CD14-positive monocyte (primary cell): ENCODE data around the gene OLFM1. TPM values are rescaled to one million over a fixed set of nuclear protein-coding genes. Genes with fewer than 3 reads are reported as not detected.

Experiments
- DNase-seq, 3 donors: peaks; one replicate each; pipeline ENCODE4 v3.0.0-alpha.2; 2011 to 2022
- H2AFZ ChIP-seq: 2 replicates; pipeline ENCODE4 v1.6.0; 2012; ENCODE audit warnings: mild to moderate bottlenecking, low read depth, low read length, inconsistent platforms; ENCODE audit not compliant: insufficient read depth, poor library complexity, severe bottlenecking
- H3K27ac ChIP-seq, 2 donors: 1 replicate in 1 of 2; 2 replicates in 1 of 2; pipeline ENCODE4 v1.5.1; 2012 to 2013; ENCODE audit warnings: low read length in 2 of 2, control low read depth in 1 of 2, inconsistent platforms in 1 of 2, low read depth in 1 of 2, mild to moderate bottlenecking in 1 of 2
- H3K27me3 ChIP-seq, 2 donors: one replicate each; pipeline versions ENCODE4 v1.6.0 to v1.6.1; 2011 to 2013; ENCODE audit warnings: low read length in 2 of 2; ENCODE audit not compliant: control insufficient read depth in 2 of 2, insufficient read depth in 2 of 2
- H3K36me3 ChIP-seq, 2 donors: replicated peaks in 1 of 2; 1 replicate in 1 of 2; 2 replicates in 1 of 2; pipeline versions ENCODE4 v1.5.1 to v1.6.1; 2012 to 2013; ENCODE audit warnings: low read length in 2 of 2, control low read depth in 1 of 2, inconsistent platforms in 1 of 2, mild to moderate bottlenecking in 1 of 2; ENCODE audit not compliant: insufficient read depth in 2 of 2, control insufficient read depth in 1 of 2
- H3K4me1 ChIP-seq, 2 donors: 1 replicate in 1 of 2; 2 replicates in 1 of 2; pipeline versions ENCODE4 v1.5.1 to v1.6.1; 2012 to 2013; ENCODE audit warnings: low read length in 2 of 2, control low read depth in 1 of 2, inconsistent platforms in 1 of 2, mild to moderate bottlenecking in 1 of 2, moderate library complexity in 1 of 2; ENCODE audit not compliant: insufficient read depth in 2 of 2, control insufficient read depth in 1 of 2
- H3K4me2 ChIP-seq: replicated peaks from 2 replicates; pipeline ENCODE3; 2012; ENCODE audit warnings: low read length, moderate library complexity, mild to moderate bottlenecking; ENCODE audit not compliant: poor library complexity, severe bottlenecking; ENCODE audit errors: extremely low read depth
- H3K4me3 ChIP-seq, 3 experiments: fragments of 200-600 bp in 1 of 3; sonication (generic) in 1 of 3; replicated peaks in 1 of 3; 1 replicate in 2 of 3; 2 replicates in 1 of 3; pipeline ENCODE4 v1.5.1; 2011 to 2013; ENCODE audit warnings: low read length in 3 of 3, mild to moderate bottlenecking in 3 of 3, control low read depth in 2 of 3, low read depth in 2 of 3, inconsistent platforms in 1 of 3, moderate library complexity in 1 of 3
- H3K79me2 ChIP-seq: 2 replicates; pipeline ENCODE4 v1.6.0; 2012; ENCODE audit warnings: mild to moderate bottlenecking, control low read depth, inconsistent platforms, low read length, moderate library complexity; ENCODE audit not compliant: insufficient read depth
- H3K9ac ChIP-seq: 2 replicates; pipeline ENCODE4 v1.6.0; 2017; ENCODE audit warnings: low read length, mild to moderate bottlenecking; ENCODE audit not compliant: insufficient read depth, poor library complexity, severe bottlenecking
- H3K9me3 ChIP-seq, 2 donors: replicated peaks in 1 of 2; 1 replicate in 1 of 2; 2 replicates in 1 of 2; pipeline versions ENCODE4 v1.5.1 to v1.6.1; 2012 to 2013; ENCODE audit warnings: low read length in 2 of 2, control low read depth in 1 of 2; ENCODE audit not compliant: control insufficient read depth in 1 of 2, insufficient read depth in 1 of 2
- H4K20me1 ChIP-seq: 2 replicates; pipeline ENCODE4 v1.6.0; 2012; ENCODE audit warnings: mild to moderate bottlenecking, low read length, control low read depth, moderate library complexity; ENCODE audit not compliant: insufficient read depth
- H3K27ac Mint-ChIP-seq, 7 donors: one replicate each; pipeline ENCODE4 v1.8.0; 2020; ENCODE audit warnings: mild to moderate bottlenecking in 7 of 7, mixed read lengths in 7 of 7, moderate library complexity in 6 of 7, inconsistent platforms in 2 of 7
- H3K27me3 Mint-ChIP-seq, 3 donors: one replicate each; pipeline ENCODE4 v1.8.0; 2021 to 2022; ENCODE audit warnings: low read depth in 3 of 3, mild to moderate bottlenecking in 3 of 3, mixed read lengths in 3 of 3, moderate library complexity in 3 of 3, inconsistent platforms in 1 of 3
- H3K36me3 Mint-ChIP-seq, 2 donors: one replicate each; pipeline ENCODE4 v1.8.0; 2020; ENCODE audit warnings: mixed read lengths in 2 of 2, inconsistent platforms in 1 of 2, mild to moderate bottlenecking in 1 of 2
- H3K4me1 Mint-ChIP-seq: one replicate; pipeline ENCODE4 v1.8.0; 2020; ENCODE audit warnings: mild to moderate bottlenecking, mixed read lengths
- H3K4me3 Mint-ChIP-seq, 2 donors: one replicate each; pipeline ENCODE4 v1.8.0; 2020; ENCODE audit warnings: mild to moderate bottlenecking in 2 of 2, mixed read lengths in 2 of 2, moderate library complexity in 1 of 2
- H3K9me3 Mint-ChIP-seq, 7 donors: one replicate each; pipeline ENCODE4 v1.8.0; 2020 to 2022; ENCODE audit warnings: mixed read lengths in 7 of 7, mild to moderate bottlenecking in 6 of 7, moderate library complexity in 6 of 7, inconsistent platforms in 2 of 7
- WGBS: methylation state at CpG from one replicate; pipeline ENCODE4 v1.1.5; 2013; ENCODE audit warnings: missing lambda C conversion rate; ENCODE audit not compliant: insufficient coverage; 5-methylcytosine and 5-hydroxymethylcytosine counted together
- intact Hi-C, 2 donors: fragments of 100-400 bp; cut with micrococcal nuclease; formaldehyde crosslinking; loops; one replicate each; pipeline versions ENCODE4 v1.15.0 to v1.15.1; 2023
- polyA plus RNA-seq, 3 donors: library from polyadenylated mRNA; depleted of rRNA in 1 of 3; unstranded in 2 of 3; stranded (reverse) in 1 of 3; fragments of 300-500 nt in 2 of 3; fragments of >200 nt in 1 of 3; fragmentation: Illumina TruSeq in 2 of 3; gene quantifications; 1 replicate in 2 of 3; 2 replicates in 1 of 3; pipeline ENCODE4 v1.2.3, GENCODE V29; 2012 to 2021
- TF ChIP-seq, protein P1 (sequence below): fragments of 200-600 bp; IDR thresholded peaks from one replicate; pipeline ENCODE4 v1.8.0; 2022; ENCODE audit warnings: antibody characterized with exemption, mild to moderate bottlenecking

The OLFM1 gene
- polyA plus RNA-seq, 3 donors = 7.6 to 10.9 (median 9.4) TPM

DNA sequence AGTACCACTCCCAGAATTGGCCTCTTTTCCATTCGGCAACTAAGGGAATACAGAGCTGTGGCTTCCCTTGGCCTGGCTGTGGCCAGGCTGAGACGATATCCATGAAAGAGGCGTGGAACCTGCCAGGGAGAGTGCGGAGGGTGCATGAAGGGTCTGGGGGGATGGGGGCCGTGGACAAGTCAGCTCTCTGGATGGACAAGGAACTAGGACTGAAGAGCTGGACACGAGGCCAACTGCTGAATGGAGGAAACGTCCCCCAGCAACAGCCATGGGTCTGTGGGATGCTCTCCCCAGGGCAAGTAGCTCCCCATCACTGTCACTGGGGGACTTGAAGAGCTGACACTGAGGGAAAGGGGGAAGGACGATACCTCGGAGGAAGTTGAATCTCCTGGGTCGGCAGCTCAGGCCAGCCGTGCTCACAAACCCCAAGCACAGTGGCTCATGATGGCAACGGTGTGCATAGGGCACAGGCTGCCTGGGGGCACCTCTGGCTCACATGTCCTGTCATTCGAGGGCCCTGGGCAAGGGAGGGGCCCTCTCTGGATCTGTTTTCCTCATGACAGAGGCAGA, 4.1 kb upstream of the OLFM1 start:
- Histone ChIP-seq H3K79me2 (no peaks in the 10 kb centered on the region), H3K4me2 (no peak overlapping the region), H3K4me3 (no peak overlapping the region), H3K27ac (no peak overlapping the region), H3K9me3 (peaks cover 3 to 14% of the 10 kb centered on the region in 2 donors), H3K36me3 (no peaks in the 10 kb centered on the region), H4K20me1 (peaks cover 3% of the 10 kb centered on the region), H3K4me1 (peaks cover 10 to 13% of the 10 kb centered on the region in 2 donors), H2AFZ (no peak overlapping the region), H3K9ac (no peak overlapping the region), H3K27me3 (peaks cover 14 to 41% of the 10 kb centered on the region in 2 donors)
- no peak overlapping the region for H3K4me3 Mint-ChIP-seq
- intact Hi-C loops = no loop called here
- no peak overlapping the region for H3K27ac Mint-ChIP-seq
- H3K27me3 Mint-ChIP-seq = peaks cover 33 to 56% (median 39%) of the 10 kb centered on the region in 3 donors
- no peak for DNase-seq
- 60% methylated on average over 10 of the region's 13 CpGs for WGBS
- peaks cover 0 to 15% (median 9%) of the 10 kb centered on the region in 7 donors for H3K9me3 Mint-ChIP-seq
- peaks cover 8% of the 10 kb centered on the region for H3K4me1 Mint-ChIP-seq
- H3K36me3 Mint-ChIP-seq = peaks cover 3 to 5% of the 10 kb centered on the region in 2 donors
- TF ChIP-seq, protein P1, sequence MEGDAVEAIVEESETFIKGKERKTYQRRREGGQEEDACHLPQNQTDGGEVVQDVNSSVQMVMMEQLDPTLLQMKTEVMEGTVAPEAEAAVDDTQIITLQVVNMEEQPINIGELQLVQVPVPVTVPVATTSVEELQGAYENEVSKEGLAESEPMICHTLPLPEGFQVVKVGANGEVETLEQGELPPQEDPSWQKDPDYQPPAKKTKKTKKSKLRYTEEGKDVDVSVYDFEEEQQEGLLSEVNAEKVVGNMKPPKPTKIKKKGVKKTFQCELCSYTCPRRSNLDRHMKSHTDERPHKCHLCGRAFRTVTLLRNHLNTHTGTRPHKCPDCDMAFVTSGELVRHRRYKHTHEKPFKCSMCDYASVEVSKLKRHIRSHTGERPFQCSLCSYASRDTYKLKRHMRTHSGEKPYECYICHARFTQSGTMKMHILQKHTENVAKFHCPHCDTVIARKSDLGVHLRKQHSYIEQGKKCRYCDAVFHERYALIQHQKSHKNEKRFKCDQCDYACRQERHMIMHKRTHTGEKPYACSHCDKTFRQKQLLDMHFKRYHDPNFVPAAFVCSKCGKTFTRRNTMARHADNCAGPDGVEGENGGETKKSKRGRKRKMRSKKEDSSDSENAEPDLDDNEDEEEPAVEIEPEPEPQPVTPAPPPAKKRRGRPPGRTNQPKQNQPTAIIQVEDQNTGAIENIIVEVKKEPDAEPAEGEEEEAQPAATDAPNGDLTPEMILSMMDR = no peak

DNA sequence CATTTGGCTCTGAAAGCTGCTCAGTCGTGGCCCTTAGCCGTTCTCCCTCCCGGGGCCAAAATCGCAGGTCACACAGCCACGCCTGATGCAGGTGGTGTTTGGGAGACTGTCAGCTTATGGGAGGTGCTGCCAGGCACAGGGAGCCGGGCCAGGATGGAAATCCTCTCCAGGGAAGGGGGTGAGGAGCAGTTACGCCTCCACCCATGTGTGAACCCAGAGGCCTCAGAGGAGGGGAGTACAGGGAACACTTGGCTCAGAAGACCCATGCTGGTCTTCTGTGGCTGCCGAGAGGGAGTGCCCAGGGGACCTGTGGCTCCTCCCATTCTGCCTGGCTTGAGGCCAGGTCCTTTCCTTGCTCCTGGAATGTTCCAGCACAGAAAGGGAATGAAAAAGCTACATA, 3.6 kb upstream of the OLFM1 start:
- H3K27ac ChIP-seq = no peak overlapping the region
- no peak overlapping the region for H3K4me3 ChIP-seq
- H2AFZ ChIP-seq = no peak overlapping the region
- peaks cover 14 to 46% of the 10 kb centered on the region in 2 donors for H3K27me3 ChIP-seq
- peaks cover 3 to 15% of the 10 kb centered on the region in 2 donors for H3K9me3 ChIP-seq
- Mint-ChIP-seq H3K27ac (no peak overlapping the region), H3K9me3 (peaks cover 0 to 15% (median 8%) of the 10 kb centered on the region in 7 donors), H3K4me1 (peaks cover 8% of the 10 kb centered on the region), H3K36me3 (peaks cover 3 to 5% of the 10 kb centered on the region in 2 donors), H3K4me3 (no peak overlapping the region), H3K27me3 (peaks cover 34 to 57% (median 43%) of the 10 kb centered on the region in 3 donors)
- TF ChIP-seq, protein P1 = no peak
- DNase-seq = no peak
- H4K20me1 ChIP-seq = peaks cover 6% of the 10 kb centered on the region
- 61% methylated on average over 8 of the region's 8 CpGs for WGBS
- H3K79me2 ChIP-seq = no peaks in the 10 kb centered on the region
- H3K4me1 ChIP-seq = peaks cover 10 to 13% of the 10 kb centered on the region in 2 donors
- no peak overlapping the region for H3K9ac ChIP-seq
- intact Hi-C loops = no loop called here
- H3K36me3 ChIP-seq = no peaks in the 10 kb centered on the region
- no peak overlapping the region for H3K4me2 ChIP-seq
